Body of pancreas (tissue), 4 donors: ENCODE results near the gene TARM1. TPM values are rescaled to one million over a fixed set of nuclear protein-coding genes. Genes with fewer than 3 reads are reported as not detected.
A peak's percentile ranks its signal among the peaks of the same experiment; 100 is the strongest.
"Not testable (repeated sequence)": the region's sequence is repeated elsewhere in the genome, so short reads cannot be mapped to it uniquely, and the experiment has no call there.

Source experiments
- ATAC-seq: fragments of 150-250 bp; one replicate; pipeline ENCODE4 v1.9.1; 2016
- DNase-seq, 4 donors: peaks; one replicate each; pipeline ENCODE4 v3.0.0-alpha.2; 2019
- H3K27ac ChIP-seq, 4 donors: fragments of 200-600 bp; sonication (generic); 1 replicate in 3 of 4; 2 replicates in 1 of 4; pipeline versions ENCODE4 v1.5.1 to v1.6.1; 2016 to 2019; ENCODE audit warnings: mild to moderate bottlenecking in 1 of 4, mixed read lengths in 1 of 4, moderate library complexity in 1 of 4
- H3K27me3 ChIP-seq, 2 donors: fragments of 200-600 bp; sonication (generic); one replicate each; pipeline ENCODE4 v1.6.0; 2016; ENCODE audit warnings: mild to moderate bottlenecking in 1 of 2
- H3K36me3 ChIP-seq, 2 donors: fragments of 200-600 bp; sonication (generic); replicated peaks in 1 of 2; 2 replicates each; pipeline ENCODE4 v1.5.1; 2016; ENCODE audit warnings: low read depth in 2 of 2; ENCODE audit not compliant: insufficient read depth in 1 of 2
- H3K4me1 ChIP-seq: fragments of 200-600 bp; sonication (generic); one replicate; pipeline ENCODE4 v1.6.0; 2016
- H3K4me3 ChIP-seq, 2 donors: fragments of 200-600 bp; sonication (generic); 1 replicate in 1 of 2; 2 replicates in 1 of 2; pipeline ENCODE4 v1.5.1; 2016 to 2019
- H3K9me3 ChIP-seq, 3 donors: fragments of 200-600 bp; sonication (generic); 1 replicate in 2 of 3; 2 replicates in 1 of 3; pipeline ENCODE4 v1.5.1; 2016
- POLR2A ChIP-seq, 3 donors: fragments of 450-650 bp; IDR thresholded peaks; one replicate each; pipeline ENCODE4 v1.6.1; 2016; ENCODE audit warnings: antibody characterized with exemption in 3 of 3, mild to moderate bottlenecking in 2 of 3
- WGBS, 2 donors: methylation state at CpG; one replicate each; pipeline ENCODE4 v1.1.5; 2017; 5-methylcytosine and 5-hydroxymethylcytosine counted together
- intact Hi-C: fragments of 100-400 bp; cut with DNase I; formaldehyde crosslinking; loops from one replicate; pipeline ENCODE4 v1.15.1; 2023
- total RNA-seq, 2 donors: library from RNA; depleted of rRNA; stranded (reverse); fragments of >200 nt; gene quantifications; one replicate each; pipeline ENCODE4 v1.1.0, GENCODE V29; 2016
- TF ChIP-seq, protein P1 (sequence below), 7 experiments: fragments of 450-650 bp in 4 of 7; fragments of 200-600 bp in 3 of 7; sonication (generic) in 3 of 7; IDR thresholded peaks; one replicate each; pipeline ENCODE4 v1.5.1; 2016 to 2019; ENCODE audit warnings: antibody characterized with exemption in 7 of 7

Gene TARM1
- total RNA-seq, 2 donors from 2014 or later, result not detected

DNA sequence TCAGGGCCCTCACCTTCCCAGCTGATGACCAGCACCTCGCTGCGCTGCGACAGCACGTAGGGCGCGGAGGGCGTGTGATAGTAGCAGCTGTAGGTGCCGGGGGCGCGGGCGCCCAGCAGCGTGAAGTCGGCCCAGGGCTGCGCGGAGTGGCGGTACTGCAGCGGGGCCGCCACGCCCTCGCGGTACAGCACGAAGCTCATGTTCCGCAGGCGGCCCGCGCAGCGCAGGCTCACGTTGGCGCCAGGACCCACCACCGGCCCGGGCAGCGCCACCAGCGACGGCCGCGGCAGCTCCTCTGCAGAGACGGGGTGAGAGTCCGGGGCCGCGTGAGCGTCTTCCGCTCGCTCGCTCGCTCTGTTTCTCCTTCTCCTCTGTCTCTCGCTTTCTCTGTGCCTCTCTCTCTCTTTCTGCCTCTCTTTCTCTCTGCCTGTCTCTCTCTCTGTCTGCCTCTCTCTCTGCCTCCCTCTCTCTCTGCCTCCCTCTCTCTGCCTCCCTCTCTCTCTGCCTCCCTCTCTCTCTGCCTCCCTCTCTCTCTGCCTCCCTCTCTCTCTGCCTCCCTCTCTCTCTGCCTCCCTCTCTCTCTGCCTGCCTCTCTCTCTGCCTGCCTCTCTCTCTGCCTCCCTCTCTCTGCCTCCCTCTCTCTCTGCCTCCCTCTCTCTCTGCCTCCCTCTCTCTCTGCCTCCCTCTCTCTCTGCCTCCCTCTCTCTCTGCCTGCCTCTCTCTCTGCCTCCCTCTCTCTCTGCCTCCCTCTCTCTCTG, 14.9 kb upstream of the TARM1 start:
- H3K4me1 ChIP-seq, intact Hi-C loops, H3K36me3 ChIP-seq, H3K4me3 ChIP-seq, H3K9me3 ChIP-seq: not testable (repeated sequence)
- WGBS, 2 donors, result 0% methylated on average over 18 to 45 of the region's 46 CpGs
- peak in 1 of 3 donors; percentile 12 for TF ChIP-seq POLR2A (IDR thresholded peaks at IDR 0.05)
- ATAC-seq (peak; percentile 65), DNase-seq (peak in 3 of 4 donors; percentile 52 to 65 (median 60))
- H3K27ac ChIP-seq, result peak overlapping the region in 1 of 4 donors; percentile 69
- peaks cover 0 to 18% of the 10 kb centered on the region in 2 donors for H3K27me3 ChIP-seq

DNA sequence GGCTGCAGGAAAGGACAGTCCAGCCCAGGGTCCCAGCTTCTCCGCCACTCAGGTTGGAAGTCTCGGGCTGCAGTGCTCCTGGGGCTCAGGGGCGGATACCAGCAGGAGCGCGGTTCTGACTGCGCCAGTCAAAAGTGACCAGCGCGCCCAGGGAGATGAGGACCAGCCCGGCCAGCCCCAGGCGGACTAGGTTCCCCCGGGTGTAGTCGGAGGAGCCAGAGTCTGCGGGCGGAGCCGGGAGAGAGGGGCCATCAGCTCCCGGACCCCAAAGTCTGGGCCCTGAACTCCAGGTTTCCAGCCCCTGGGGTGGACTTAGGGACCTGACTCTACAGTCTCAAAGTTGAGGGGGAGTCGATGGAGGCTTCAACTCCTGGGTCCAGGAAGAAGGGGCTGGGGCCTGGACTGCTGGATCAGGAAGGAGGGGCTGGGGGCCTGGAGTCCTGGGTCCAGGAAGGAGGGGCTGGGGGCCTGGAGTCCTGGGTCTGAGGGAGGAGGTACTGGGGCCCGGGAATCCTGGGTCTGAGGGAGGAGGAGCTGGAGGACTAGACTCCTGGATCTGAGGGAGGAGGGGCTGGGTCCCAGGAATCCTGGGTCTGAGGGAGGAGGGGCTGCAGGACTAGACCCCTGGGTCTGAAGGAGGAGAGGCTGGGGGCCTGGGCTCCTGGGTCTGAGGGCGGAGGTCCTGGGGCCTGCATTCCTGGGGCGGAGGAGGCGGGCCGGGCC, 14.1 kb upstream of the TARM1 start:
- intact Hi-C loops, result no loop called here
- no peaks in the 10 kb centered on the region for H3K36me3 ChIP-seq
- no peak for TF ChIP-seq POLR2A (IDR thresholded peaks at IDR 0.05)
- TF ChIP-seq, protein P1, sequence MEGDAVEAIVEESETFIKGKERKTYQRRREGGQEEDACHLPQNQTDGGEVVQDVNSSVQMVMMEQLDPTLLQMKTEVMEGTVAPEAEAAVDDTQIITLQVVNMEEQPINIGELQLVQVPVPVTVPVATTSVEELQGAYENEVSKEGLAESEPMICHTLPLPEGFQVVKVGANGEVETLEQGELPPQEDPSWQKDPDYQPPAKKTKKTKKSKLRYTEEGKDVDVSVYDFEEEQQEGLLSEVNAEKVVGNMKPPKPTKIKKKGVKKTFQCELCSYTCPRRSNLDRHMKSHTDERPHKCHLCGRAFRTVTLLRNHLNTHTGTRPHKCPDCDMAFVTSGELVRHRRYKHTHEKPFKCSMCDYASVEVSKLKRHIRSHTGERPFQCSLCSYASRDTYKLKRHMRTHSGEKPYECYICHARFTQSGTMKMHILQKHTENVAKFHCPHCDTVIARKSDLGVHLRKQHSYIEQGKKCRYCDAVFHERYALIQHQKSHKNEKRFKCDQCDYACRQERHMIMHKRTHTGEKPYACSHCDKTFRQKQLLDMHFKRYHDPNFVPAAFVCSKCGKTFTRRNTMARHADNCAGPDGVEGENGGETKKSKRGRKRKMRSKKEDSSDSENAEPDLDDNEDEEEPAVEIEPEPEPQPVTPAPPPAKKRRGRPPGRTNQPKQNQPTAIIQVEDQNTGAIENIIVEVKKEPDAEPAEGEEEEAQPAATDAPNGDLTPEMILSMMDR (IDR thresholded peaks at IDR 0.05), result no peak
- peaks cover 9% of the 10 kb centered on the region for H3K4me1 ChIP-seq
- ATAC-seq, result peak; percentile 13
- H3K4me3 ChIP-seq, result no peak overlapping the region
- no peak overlapping the region for H3K27ac ChIP-seq
- H3K27me3 ChIP-seq, result peaks cover 0 to 18% of the 10 kb centered on the region in 2 donors
- no peaks in the 10 kb centered on the region for H3K9me3 ChIP-seq
- WGBS, 2 donors, result 69% methylated on average over 18 to 22 of the region's 22 CpGs
- DNase-seq, result no peak

DNA sequence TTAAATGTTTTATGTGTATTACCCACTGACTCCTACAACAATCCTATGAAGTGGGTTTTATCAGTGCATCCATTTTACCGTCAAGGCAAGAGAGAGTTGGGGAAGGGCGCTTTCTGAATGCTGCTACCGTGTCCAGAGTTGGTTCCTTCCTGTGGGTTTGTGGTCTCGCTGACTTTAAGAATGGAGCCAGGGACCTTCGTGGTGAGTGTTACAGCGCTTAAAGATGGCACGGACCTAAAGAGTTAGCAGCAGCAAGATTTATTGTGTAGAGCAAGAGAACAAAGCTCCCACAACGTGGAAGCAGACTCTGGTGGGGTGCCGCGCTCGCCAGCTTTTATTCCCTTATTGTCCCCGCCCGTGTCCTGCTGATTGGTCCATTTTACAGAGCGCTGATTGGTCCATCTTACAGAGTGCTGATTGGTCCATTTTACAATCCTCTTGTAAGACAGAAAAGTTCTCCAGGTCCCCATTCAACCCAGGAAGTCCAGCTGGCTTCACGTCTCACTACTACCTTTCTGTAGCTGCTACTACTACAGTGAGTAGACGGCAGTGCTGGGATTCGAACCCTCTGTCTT, 13.3 kb upstream of the TARM1 start:
- Histone ChIP-seq H3K9me3 (no peaks in the 10 kb centered on the region), H3K4me3 (no peak overlapping the region), H3K36me3 (no peaks in the 10 kb centered on the region), H3K27ac (no peak overlapping the region), H3K27me3 (peaks cover 0 to 18% of the 10 kb centered on the region in 2 donors), H3K4me1 (peaks cover 9% of the 10 kb centered on the region)
- 76 to 83% methylated on average over 17 of the region's 17 CpGs for WGBS, 2 donors
- TF ChIP-seq, protein P1 (IDR thresholded peaks at IDR 0.05), result no peak
- no peak for TF ChIP-seq POLR2A (IDR thresholded peaks at IDR 0.05)
- DNase-seq (no peak), ATAC-seq (no peak)
- intact Hi-C loops, result no loop called here

DNA sequence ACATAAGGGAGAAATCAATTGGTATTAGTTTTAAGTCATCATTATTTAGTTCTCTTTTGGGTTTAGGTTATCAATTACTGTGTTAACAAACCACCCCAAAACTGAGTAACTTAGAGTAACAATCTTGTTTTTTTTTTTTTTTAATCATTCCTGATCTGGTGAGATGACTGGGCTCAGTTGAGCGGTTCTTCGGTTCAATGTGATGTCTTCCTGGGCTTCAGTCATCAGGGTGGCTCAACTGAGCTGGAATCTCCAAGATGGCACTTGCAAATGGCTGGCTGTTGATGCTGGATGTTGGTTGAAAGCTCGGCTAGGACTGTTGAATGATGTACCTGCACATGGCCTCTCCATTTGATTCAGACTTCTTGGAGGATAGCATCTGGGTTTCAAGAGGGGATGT, 3.2 kb upstream of the TARM1 start:
- DNase-seq, result no peak
- 78 to 82% methylated on average over 3 of the region's 3 CpGs for WGBS, 2 donors
- H3K4me1 ChIP-seq, result no peaks in the 10 kb centered on the region
- peaks cover 0 to 6% (median 0%) of the 10 kb centered on the region in 3 donors for H3K9me3 ChIP-seq
- H3K36me3 ChIP-seq, result no peaks in the 10 kb centered on the region
- no peaks in the 10 kb centered on the region for H3K27me3 ChIP-seq
- ATAC-seq, result no peak
- H3K27ac ChIP-seq, result no peak overlapping the region
- intact Hi-C loops, result no loop called here
- no peak for TF ChIP-seq POLR2A (IDR thresholded peaks at IDR 0.05)
- TF ChIP-seq, protein P1 (IDR thresholded peaks at IDR 0.05), result no peak
- no peak overlapping the region for H3K4me3 ChIP-seq

DNA sequence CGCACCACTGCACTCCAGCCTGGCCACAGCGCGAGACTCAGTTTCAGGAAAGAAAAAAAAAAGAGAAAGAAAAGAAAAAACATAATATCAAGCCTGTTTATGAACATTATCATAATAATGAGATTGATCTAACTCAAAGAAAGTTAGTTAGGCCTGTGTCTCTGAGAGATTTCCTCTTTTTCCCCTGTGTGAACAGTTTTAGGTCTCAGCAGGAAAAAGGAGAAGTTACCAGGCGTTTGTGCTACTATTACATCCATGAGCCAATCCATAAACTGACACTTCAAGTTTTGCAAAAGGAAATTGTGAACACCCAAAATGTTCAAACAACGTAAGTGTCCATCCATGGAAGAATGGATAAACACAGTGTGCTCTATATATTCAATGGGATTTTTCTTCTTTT, 3.8 kb downstream of the TARM1 start:
- no peak overlapping the region for H3K27ac ChIP-seq
- no peak for ATAC-seq
- TF ChIP-seq, protein P1 (IDR thresholded peaks at IDR 0.05), result no peak
- no peak for TF ChIP-seq POLR2A (IDR thresholded peaks at IDR 0.05)

More for the DNA sequence above, 3.8 kb downstream of the TARM1 start:
- Histone ChIP-seq H3K4me1 (no peaks in the 10 kb centered on the region), H3K36me3 (no peaks in the 10 kb centered on the region), H3K27me3 (no peaks in the 10 kb centered on the region), H3K4me3 (no peak overlapping the region), H3K9me3 (peaks cover 0 to 6% (median 0%) of the 10 kb centered on the region in 3 donors)
- DNase-seq, result no peak
- intact Hi-C loops, result no loop called here
- 64 to 76% methylated on average over 5 of the region's 5 CpGs for WGBS, 2 donors
